MM.1S (cell line): Measurements from ENCODE around the gene OR8S1.

Experiments used
- DNase-seq: peaks from one replicate; pipeline ENCODE4 v3.0.0-alpha.2; 2015
- H2AFZ ChIP-seq: fragments of 300-600 bp; sonication (generic); 2 replicates; pipeline ENCODE4 v1.6.0; 2016; ENCODE audit warnings: antibody characterized with exemption, low read length
- H3F3A ChIP-seq: fragments of 300-600 bp; sonication (generic); 2 replicates; pipeline ENCODE4 v1.6.1; 2016; ENCODE audit warnings: mild to moderate bottlenecking, antibody characterized with exemption, low read length, moderate library complexity, mixed read lengths; ENCODE audit not compliant: insufficient read depth
- H3K27ac ChIP-seq: fragments of 300-600 bp; sonication (generic); 2 replicates; pipeline ENCODE4 v1.5.1; 2016; ENCODE audit warnings: mild to moderate bottlenecking, low read length
- H3K27me3 ChIP-seq: fragments of 300-600 bp; sonication (generic); replicated peaks from 2 replicates; pipeline ENCODE4 v1.6.0; 2016; ENCODE audit warnings: low read length; ENCODE audit not compliant: insufficient read depth
- H3K36me3 ChIP-seq: fragments of 300-600 bp; sonication (generic); replicated peaks from 2 replicates; pipeline ENCODE4 v1.6.1; 2016; ENCODE audit warnings: mild to moderate bottlenecking, low read length, mixed read lengths; ENCODE audit not compliant: insufficient read depth
- H3K4me1 ChIP-seq: fragments of 300-600 bp; sonication (generic); 2 replicates; pipeline ENCODE4 v1.6.1; 2016; ENCODE audit warnings: low read length, mixed read lengths
- H3K4me2 ChIP-seq: fragments of 300-600 bp; sonication (generic); 2 replicates; pipeline ENCODE4 v1.6.0; 2016; ENCODE audit warnings: low read depth, low read length
- H3K4me3 ChIP-seq: fragments of 300-600 bp; sonication (generic); 2 replicates; pipeline ENCODE4 v1.5.1; 2016; ENCODE audit warnings: low read length, mixed read lengths
- H3K79me2 ChIP-seq: fragments of 300-600 bp; sonication (generic); 2 replicates; pipeline ENCODE4 v1.6.1; 2016; ENCODE audit warnings: mixed run types, low read length, mixed read lengths
- H3K9ac ChIP-seq: fragments of 300-600 bp; sonication (generic); 2 replicates; pipeline ENCODE4 v1.6.1; 2016; ENCODE audit warnings: low read length, mixed read lengths
- H3K9me2 ChIP-seq: fragments of 300-600 bp; sonication (generic); replicated peaks from 2 replicates; pipeline ENCODE4 v1.6.1; 2016; ENCODE audit warnings: mild to moderate bottlenecking, low read length, mixed read lengths; ENCODE audit not compliant: insufficient read depth
- H3K9me3 ChIP-seq: fragments of 300-600 bp; sonication (generic); replicated peaks from 2 replicates; pipeline ENCODE4 v1.6.1; 2016; ENCODE audit warnings: mild to moderate bottlenecking, low read length, mixed read lengths; ENCODE audit not compliant: insufficient read depth
- H4K20me1 ChIP-seq: fragments of 300-600 bp; sonication (generic); 2 replicates; pipeline ENCODE4 v1.6.1; 2016; ENCODE audit warnings: mild to moderate bottlenecking, low read length, moderate library complexity, mixed read lengths; ENCODE audit not compliant: insufficient read depth
- EZH2 ChIP-seq: fragments of 300-600 bp; sonication (generic); optimal IDR thresholded peaks from 2 replicates; pipeline ENCODE3; 2017; ENCODE audit warnings: low read depth, mild to moderate bottlenecking, antibody characterized with exemption, low read length, mixed read lengths
- EZH2phosphoT487 ChIP-seq: fragments of 300-600 bp; sonication (generic); IDR thresholded peaks from 2 replicates; pipeline ENCODE4 v1.6.1; 2018; ENCODE audit warnings: antibody characterized with exemption, low read length
- TF ChIP-seq, protein P1 (sequence below): fragments of 300-600 bp; sonication (generic); IDR thresholded peaks from 2 replicates; pipeline ENCODE4 v1.5.1; 2016; ENCODE audit warnings: antibody characterized with exemption, low read length, mixed read lengths

Gene OR8S1

DNA sequence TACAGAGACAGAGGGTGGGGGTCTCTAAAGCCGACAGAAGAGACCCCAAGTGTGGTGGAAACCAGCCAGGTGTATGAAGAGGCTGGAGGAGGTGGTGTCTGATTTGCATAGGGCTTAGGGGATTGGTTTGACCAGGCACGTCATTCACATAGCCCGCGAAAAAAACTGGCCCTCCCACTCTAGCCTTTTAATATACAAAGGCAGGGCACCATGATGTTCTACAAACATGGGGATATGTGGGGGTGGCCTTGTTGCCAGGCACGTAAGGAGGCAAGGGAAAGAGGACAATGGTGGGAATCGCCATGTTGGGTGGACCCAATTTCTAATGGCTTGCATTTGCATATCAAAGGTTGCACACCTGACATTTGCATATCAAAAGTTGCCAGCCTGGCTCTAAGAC is 31.2 kb downstream of the OR8S1 start:
- TF ChIP-seq, protein P1, sequence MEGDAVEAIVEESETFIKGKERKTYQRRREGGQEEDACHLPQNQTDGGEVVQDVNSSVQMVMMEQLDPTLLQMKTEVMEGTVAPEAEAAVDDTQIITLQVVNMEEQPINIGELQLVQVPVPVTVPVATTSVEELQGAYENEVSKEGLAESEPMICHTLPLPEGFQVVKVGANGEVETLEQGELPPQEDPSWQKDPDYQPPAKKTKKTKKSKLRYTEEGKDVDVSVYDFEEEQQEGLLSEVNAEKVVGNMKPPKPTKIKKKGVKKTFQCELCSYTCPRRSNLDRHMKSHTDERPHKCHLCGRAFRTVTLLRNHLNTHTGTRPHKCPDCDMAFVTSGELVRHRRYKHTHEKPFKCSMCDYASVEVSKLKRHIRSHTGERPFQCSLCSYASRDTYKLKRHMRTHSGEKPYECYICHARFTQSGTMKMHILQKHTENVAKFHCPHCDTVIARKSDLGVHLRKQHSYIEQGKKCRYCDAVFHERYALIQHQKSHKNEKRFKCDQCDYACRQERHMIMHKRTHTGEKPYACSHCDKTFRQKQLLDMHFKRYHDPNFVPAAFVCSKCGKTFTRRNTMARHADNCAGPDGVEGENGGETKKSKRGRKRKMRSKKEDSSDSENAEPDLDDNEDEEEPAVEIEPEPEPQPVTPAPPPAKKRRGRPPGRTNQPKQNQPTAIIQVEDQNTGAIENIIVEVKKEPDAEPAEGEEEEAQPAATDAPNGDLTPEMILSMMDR, result no peak
- TF ChIP-seq EZH2phosphoT487, result no peak
- TF ChIP-seq EZH2, result no peak
- H3K4me3 ChIP-seq, result no peak overlapping the region
- no peaks in the 10 kb centered on the region for H3K27me3 ChIP-seq
- H2AFZ ChIP-seq, result no peak overlapping the region
- H3K9me2 ChIP-seq, result no peaks in the 10 kb centered on the region
- no peaks in the 10 kb centered on the region for H3F3A ChIP-seq
- no peaks in the 10 kb centered on the region for H3K4me1 ChIP-seq
- no peak for DNase-seq
- no peak overlapping the region for H3K27ac ChIP-seq
- H3K79me2 ChIP-seq, result no peaks in the 10 kb centered on the region
- H3K4me2 ChIP-seq, result no peak overlapping the region
- H3K36me3 ChIP-seq, result no peaks in the 10 kb centered on the region
- no peak overlapping the region for H3K9ac ChIP-seq
- no peaks in the 10 kb centered on the region for H4K20me1 ChIP-seq
- no peaks in the 10 kb centered on the region for H3K9me3 ChIP-seq

DNA sequence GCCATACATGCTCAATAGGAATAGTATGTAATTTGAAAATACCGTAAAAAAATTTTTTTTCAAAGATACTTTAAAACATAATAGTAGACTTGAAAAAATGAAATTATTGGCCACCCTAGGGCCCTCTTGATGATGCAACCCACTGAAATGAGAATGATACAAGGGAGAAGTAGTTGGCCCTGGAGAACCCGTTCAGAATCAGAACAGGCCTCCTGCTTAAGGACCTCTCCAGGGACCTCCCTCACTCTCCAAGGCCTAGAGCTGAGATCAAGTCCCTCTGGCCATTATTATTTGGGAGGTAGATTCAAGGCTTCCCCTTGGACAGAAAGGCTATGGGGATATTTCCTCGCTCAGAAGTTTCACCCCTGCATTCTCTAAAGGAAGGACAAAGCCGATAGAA is 32.5 kb downstream of the OR8S1 start:
- Histone ChIP-seq H4K20me1 (no peaks in the 10 kb centered on the region), H3K27me3 (no peaks in the 10 kb centered on the region), H3K9ac (no peak overlapping the region), H3F3A (no peaks in the 10 kb centered on the region), H3K9me3 (no peaks in the 10 kb centered on the region), H2AFZ (no peak overlapping the region), H3K4me3 (no peak overlapping the region), H3K4me2 (no peak overlapping the region), H3K27ac (no peak overlapping the region), H3K9me2 (no peaks in the 10 kb centered on the region), H3K79me2 (no peaks in the 10 kb centered on the region), H3K36me3 (no peaks in the 10 kb centered on the region), H3K4me1 (no peaks in the 10 kb centered on the region)
- no peak for DNase-seq
- no peak for TF ChIP-seq EZH2
- TF ChIP-seq, protein P1, result no peak
- TF ChIP-seq EZH2phosphoT487, result no peak

DNA sequence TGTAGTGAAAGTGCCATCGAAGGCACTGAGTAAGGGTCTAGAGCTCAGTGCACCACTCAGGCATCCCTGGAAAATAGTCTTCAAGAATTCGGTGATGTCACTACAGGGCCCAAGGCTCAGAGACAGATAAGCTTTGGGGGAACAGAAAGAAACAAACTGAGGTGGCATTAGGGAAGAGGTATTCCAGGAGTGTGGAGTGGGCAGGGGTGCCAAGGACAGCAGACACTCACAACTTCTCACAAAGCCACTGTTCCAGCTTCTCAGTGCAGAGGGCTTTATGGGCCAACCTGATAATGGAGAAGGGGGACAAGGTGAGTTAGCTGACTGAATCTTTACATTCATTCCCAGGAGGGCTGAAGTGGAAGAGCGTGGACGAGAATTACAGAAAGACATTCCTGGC is 42.3 kb downstream of the OR8S1 start:
- Histone ChIP-seq H3F3A (no peaks in the 10 kb centered on the region), H3K9ac (no peak overlapping the region), H3K4me3 (no peak overlapping the region), H3K36me3 (no peaks in the 10 kb centered on the region), H3K79me2 (no peaks in the 10 kb centered on the region), H3K4me2 (no peak overlapping the region), H3K4me1 (no peaks in the 10 kb centered on the region), H4K20me1 (no peaks in the 10 kb centered on the region), H3K9me2 (no peaks in the 10 kb centered on the region), H3K27ac (no peak overlapping the region), H3K27me3 (no peaks in the 10 kb centered on the region), H2AFZ (no peak overlapping the region), H3K9me3 (no peaks in the 10 kb centered on the region)
- DNase-seq, result no peak
- TF ChIP-seq EZH2 (no peak), EZH2phosphoT487 (no peak)
- TF ChIP-seq, protein P1, result no peak
